ENCODE data around the gene EPO.

The EPO gene

DNA sequence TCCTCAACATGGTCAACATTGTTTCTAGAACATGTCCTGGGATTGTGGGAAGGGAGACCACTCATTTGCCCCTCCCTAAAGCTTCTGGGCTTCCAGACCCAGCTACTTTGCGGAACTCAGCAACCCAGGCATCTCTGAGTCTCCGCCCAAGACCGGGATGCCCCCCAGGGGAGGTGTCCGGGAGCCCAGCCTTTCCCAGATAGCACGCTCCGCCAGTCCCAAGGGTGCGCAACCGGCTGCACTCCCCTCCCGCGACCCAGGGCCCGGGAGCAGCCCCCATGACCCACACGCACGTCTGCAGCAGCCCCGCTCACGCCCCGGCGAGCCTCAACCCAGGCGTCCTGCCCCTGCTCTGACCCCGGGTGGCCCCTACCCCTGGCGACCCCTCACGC lies at the start of gene EPO:
EPO (plus strand) TSS at position 190 of the 392 bp plus-strand sequence. CDS start 513 bp downstream, outside the sequence.
- DNase-seq = no peak

DNA sequence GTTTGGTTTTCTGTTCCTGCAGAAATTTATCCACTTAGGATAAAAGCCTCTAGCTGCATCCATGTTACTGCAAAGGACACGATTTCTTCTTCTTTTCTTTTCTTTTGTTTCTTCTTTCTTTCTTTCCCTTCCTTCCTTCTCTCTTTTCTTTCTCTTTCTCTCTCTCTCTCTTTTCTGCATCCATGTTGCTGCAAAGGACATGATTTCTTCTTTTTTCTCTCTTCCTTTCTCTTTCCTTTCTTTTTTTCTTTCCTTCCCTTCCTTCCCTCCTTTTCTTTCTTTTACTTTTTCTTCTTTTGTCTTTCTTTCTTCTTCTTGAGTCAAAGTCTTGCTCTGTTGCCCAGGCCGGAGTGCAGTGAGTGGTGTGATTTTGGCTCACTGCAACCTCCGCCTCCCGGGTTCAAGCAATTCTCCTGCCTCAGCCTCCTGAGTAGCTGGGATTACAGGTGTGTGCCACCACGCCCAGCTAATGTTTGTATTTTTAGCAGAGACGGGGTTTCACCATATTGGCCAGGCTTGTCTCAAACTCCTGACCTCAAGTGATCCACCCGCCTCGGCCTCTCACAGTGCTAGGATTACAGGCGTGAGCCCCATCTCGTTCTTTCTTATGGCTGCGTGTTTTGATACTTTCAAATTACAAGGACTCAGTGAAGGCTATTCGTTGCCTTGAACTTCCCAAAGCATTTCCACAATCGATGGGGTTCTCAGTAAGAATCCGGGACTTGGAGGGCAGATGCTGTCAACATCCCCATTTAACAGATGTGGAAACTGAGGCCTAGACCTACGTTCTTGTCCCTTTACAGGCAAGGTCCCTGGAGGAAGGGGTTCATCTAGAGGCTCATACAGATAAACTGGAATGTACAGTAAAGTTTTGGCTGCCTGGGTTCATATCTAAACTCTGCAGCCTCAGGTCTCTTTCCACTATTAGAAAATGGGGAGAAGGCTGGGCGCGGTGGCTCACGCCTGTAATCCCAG lies 48.6 kb upstream of the EPO start:
- DNase-seq = no peak

DNA sequence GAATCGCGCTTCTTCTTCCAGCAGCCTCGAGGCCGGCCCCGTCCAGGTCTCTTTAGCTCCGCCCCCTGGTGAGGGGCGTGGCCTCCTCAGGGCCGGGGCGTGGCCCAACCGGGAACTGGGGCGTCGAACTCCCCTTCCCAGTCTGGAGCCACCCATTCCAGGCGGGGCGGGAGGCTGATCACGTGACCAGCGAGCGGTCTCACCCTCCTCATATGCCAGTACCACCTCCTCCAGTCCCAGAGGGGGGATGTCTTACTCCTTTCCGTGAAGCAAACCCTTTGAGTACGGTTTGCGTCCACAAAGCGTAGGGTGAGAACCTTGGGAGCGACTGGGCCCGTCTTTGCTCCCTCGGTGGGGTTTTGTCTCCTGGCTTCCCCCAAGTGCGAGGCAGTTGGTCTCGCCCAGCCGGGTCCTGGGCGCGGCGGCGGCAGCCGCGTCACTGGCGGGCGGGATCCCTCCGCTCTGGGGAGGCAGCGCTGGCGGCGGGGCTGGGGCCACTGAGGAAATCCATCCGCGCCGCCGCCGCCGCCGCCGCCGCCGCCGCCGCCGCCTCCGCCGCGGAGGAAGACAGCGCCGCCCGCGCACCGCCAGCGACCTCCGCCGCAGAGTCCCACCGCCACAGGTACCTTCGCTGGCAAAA lies 46.8 kb upstream of the EPO start, which contains the start of gene GNB2:
GNB2 (plus strand) TSS at position 439 of the 640 bp plus-strand sequence. CDS start 2,526 bp downstream, outside the sequence.
- peak; percentile 77 for DNase-seq

DNA sequence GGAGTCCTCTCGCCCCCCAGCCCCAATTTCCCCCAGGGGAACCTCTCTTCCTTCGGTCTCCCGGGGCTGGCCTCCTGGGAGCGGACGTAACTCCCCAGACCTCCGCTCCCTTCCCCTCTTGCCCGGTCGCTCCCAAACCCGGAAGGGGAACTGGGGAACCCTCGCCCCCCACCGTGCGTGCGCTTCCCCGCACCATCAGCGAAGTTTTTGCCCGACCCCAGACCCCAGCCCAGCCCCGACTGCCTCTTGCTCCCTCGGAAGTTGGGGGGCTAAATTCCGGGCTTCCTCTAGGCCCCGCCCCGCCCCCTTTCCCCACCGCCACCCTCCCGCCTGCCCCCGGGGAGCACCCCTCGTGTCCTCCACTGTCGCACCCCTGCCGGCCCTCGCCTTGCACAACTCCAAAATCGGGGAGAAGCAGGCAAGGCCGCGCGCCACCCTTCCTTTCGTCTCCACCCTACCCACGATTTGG lies 46.3 kb upstream of the EPO start:
- no peak for DNase-seq

DNA sequence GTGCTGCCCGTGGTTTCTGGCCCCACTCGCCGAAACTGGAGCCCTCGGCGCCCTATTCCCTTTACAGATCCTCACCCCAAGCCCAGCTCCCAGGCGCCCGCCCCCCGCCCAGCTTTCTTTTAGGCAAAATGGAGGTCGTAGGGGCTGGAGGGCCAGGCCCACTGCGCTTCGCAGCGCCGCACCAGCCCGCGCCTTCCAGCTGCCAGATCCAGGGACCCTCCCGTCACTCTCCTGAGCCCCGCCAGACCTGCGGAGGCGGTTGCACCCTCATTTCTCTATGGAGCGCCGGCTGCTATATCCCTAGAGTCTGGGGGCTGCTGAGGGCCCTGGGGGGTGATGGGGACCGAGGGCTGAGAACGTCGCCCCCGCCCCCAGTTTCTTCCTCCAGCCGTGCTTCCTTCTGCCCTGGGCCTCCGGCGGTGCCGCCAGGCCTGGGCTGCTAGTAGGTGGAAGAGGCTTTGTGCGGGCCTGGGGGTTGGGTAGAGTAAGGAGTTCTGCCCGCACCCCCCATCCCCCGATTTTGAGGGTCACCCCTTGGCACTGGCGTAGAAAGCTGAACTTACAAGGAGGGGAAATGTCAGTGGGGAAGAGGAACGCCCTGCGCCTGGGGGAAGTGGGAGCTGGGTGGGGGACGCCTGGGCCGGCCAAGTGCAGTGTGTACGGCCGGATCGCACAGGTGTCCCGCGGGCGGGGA lies 45.7 kb upstream of the EPO start:
- no peak for DNase-seq

DNA sequence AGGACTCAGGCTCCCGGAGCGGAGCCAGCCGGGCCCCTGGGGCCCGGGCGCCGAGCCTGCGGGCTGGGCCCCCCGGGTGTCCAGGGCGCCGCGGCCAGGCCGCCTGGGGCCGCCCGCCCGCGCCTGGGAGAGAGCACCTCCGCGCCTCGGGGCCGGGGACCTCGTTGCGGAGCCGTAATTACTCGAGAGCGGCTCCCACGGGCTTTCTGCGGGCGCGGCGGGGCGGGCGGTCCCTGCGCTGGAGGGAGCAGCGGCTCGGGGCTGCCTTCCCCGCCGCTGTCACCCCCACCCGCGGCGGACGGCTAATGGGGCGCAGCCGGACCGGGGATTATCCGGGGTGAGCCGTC lies 45.2 kb upstream of the EPO start:
- DNase-seq = no peak

DNA sequence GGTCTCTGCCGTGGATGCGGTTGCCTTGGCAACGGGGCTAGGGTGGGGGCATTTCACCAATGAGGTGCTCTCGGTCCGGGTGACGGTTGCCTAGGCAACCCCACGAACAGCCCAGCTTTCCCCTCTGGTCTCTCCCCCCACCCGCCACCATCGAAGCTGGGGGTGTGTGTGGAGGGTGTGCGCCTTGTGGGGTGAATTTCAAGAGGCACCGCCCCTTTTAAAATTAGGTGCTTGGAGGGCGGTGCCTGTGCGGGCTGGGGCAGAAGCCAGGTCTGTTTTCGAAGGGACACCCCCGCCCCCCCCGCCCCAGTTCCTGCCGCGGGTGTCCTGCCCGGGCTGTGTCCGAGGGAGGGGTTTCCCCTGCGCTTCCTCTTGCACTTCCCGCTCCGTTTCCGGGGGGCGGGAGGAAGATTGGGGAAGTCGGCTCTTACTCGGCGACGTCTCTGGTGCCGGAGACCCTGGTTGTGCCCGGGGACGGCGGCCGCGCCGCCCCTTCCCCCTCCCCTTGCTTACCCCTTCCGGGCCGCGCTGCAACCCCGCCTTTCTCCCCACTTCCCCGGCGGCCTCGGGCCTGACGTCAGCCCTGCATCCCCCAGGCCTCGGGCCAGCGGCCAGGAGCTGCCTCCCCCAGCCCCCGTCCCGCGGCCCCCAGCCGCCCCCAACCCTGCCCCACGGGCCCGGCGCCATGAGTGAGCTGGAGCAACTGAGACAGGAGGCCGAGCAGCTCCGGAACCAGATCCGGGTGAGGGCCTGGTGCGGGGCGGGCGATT lies 44.5 kb upstream of the EPO start:
- no peak for DNase-seq

DNA sequence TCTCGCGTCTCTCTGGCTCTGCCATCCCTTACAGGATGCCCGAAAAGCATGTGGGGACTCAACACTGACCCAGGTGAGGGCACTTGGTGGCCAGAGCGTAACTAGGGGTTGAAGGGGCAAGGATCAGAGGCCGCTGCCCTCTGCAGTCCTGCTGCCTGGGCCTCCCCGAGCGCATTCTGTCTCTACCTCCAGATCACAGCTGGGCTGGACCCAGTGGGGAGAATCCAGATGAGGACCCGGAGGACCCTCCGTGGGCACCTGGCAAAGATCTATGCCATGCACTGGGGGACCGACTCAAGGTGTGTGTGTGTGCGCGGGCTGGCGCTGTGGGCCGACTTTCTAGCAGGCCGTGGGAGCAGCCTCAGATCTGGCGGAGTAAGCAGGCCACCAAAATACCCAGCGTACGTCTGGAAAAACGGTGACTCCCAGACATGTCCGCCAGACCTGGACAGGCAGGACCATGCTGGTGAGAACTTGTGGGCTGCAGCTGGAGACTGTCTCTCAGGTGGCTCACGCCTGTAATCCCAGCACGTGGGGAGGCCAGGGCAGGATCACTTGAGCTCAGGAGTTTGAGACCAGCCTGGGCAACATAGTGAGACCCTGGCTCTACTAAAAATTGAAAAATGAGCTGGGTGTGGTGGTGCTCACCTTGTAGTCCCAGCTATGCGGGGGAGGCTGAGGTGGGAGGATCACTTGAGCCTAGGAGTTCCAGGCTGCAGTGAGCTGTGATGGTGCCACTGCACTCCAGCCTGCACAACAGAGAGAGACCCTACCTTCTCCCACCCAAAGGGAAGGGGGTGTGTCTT lies 43.6 kb upstream of the EPO start:
- DNase-seq = no peak

DNA sequence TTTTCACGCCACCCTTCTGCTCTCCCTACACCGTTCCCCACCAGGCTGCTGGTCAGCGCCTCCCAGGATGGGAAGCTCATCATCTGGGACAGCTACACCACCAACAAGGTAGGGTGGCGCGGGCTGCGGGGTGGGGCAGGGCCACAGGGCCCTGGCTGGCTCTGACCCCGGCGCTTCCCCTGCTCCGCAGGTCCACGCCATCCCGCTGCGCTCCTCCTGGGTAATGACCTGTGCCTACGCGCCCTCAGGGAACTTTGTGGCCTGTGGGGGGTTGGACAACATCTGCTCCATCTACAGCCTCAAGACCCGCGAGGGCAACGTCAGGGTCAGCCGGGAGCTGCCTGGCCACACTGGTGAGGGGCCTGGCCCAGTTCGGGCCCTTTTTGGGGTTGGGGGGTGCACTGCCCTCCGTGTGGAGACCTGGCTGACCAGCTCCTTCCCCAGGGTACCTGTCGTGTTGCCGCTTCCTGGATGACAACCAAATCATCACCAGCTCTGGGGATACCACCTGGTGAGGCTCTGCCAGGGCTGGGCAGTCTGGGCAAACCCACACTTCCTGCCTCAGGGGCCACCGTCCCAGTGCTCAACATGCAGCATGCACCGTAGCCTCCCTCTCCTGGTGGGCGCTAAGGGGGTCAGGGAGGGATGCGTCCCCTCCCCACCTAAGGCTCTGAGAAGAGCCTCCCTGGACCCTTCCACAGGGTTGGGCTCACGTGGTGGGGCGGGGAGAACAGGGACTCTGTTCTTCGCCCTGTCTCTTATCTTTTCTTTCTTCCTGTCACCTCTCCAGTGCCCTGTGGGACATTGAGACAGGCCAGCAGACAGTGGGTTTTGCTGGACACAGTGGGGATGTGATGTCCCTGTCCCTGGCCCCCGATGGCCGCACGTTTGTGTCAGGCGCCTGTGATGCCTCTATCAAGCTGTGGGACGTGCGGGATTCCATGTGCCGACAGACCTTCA lies 42.7 kb upstream of the EPO start:
- DNase-seq = no peak

DNA sequence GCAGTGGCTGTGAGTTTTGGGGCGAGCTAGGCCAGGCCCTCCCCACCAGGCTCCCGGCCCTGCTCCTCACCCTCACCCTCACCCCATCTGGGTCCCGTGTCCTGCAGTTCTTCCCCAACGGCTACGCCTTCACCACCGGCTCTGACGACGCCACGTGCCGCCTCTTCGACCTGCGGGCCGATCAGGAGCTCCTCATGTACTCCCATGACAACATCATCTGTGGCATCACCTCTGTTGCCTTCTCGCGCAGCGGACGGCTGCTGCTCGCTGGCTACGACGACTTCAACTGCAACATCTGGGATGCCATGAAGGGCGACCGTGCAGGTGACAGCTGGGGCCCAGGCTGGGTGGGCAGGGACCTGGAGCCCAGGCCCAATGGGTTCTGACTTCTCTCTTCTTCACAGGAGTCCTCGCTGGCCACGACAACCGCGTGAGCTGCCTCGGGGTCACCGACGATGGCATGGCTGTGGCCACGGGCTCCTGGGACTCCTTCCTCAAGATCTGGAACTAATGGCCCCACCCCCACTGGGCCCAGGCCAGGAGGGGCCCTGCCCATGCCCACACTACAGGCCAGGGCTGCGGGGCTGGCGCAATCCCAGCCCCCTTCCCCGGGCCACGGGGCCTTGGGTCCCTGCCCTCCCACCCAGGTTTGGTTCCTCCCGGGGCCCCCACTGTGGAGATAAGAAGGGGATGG lies 41.8 kb upstream of the EPO start:
- DNase-seq = no peak

DNA sequence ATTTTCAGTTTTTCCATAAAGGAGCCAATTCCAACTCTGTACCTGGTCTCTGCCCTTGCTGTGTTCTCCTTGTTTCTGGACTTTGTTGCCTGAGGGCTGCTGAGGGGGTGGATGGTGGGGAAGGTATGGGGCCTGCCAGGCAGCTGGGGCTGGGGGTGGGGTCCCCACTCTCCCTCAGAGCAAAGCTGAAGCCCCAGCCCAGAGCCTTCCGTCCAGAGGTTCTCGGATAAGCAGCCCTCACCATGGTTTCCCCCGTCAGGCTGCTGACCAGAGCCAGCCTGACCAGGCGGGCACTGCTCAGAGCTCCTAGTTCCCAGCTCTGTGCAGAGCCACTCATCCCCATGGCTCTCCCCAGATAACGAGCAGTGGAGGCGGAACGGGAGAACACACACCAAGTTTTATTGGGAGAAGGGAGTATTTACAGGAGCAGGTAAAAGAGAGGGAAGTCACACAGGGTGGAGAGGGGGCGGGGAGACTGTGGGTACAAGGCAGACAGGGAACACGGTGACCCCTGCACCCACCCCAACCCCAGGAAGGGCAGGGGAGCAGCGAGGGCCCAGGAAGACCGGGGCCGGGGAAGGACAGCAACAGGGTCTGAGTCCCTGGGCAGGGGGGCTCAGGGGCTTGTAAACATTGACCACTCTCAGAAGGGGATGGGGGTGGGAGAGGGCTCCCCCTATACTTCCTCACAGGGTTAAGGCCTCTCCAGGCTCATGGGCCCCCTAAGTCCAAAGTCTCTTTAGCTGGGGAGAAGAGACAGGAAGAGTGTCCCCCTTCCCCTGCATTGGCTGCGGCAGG lies 40.9 kb upstream of the EPO start:
- no peak for DNase-seq

DNA sequence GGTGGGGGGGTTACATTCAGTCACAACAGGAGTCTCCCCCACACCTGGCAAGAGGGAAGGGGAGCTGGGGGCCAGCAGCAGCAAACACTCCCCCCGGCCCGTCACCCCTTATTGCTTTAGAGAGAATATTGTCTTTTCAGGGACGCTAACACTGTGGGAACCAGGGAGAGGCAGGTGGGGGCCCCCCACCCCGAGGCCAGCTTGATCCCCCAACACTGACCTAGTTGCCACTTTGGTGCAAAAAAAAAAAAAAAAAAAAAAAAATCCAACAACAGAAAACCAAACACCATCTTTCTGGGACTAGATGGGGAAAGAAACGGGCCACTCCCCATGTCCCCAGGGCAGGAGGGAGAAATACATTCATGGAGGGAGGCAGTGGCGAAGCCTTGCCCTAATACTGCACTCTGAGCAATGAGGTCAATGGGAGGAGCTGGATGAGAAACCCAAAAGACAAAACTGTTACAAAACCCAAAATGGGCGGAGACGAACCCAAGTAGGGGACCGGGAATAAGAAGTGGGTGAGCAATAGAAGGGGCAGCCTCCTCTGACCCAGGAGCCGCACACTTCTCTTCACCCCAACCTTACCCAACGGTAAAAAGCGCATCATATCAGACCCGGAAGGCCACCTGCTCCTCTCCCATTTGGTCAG lies 40.2 kb upstream of the EPO start:
- DNase-seq = no peak

DNA sequence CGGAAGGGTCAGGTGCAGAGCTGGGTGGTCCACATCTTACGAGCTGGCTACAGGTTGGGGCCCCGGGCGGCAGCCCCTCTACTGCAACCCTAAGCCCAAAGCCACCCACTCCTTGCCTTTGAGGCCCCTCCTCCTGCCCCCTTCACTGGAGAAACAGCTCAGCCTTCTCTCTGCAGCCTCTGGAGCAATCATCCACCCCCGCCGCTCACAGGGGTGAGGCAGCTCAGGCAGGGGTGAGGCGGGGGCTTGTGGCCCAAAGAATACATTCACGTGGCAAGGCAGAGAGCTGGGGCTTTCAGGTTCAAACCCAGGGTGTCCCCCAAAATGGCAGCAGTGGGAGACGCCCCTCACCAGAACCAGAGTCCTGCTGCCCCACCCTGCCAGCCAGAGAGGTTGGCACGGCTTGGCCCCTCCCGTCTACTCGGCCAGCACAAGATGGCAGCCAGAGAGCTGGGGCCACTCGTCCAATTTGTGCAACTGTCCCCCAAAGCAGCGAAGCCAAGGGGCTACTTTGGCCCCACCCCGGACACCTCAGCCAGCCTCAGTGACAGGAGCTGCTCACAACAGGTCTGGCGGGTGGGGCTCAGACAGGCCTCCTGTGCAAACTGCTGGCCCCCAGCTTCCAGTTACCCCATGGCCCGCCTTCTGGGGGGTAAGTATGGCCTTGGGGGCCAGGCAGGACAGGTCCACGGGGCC lies 39.5 kb upstream of the EPO start:
- no peak for DNase-seq

DNA sequence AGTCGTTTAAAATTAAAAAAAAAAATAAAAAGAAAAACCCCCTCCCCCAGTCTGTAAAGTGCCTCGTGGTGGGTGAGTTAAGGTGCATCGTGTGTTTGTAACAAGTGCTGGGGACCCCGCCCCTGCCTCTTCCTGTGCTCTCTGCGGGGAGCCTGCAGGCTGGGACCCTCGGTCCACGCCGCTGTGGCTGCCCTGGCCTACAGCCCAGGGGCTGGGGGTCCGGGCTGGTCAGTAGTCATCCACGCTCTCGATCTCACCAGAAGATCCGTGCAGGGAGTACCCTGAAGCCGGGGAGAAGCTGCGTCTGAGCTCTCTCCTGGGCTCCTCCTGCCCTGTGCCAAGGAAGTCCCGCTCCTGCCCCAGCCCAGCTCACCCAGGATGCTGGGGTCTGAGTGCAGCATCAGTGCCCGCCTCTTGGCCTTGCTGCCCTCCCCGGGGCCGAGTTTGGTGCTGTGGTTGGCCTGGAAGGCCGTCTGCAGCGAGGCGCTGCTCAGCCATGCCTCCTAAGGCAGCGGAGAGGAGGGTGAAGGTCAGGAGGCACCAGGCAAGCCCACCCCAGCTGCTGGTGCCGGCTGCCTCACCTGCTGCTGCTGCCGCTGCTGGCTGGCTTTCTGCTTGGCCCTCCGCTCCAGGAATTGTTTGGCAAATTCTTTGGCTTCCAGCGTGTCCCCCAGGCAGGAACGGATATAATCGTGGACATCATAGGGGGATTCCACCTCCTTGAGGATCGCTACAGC lies 38.6 kb upstream of the EPO start:
- no peak for DNase-seq

DNA sequence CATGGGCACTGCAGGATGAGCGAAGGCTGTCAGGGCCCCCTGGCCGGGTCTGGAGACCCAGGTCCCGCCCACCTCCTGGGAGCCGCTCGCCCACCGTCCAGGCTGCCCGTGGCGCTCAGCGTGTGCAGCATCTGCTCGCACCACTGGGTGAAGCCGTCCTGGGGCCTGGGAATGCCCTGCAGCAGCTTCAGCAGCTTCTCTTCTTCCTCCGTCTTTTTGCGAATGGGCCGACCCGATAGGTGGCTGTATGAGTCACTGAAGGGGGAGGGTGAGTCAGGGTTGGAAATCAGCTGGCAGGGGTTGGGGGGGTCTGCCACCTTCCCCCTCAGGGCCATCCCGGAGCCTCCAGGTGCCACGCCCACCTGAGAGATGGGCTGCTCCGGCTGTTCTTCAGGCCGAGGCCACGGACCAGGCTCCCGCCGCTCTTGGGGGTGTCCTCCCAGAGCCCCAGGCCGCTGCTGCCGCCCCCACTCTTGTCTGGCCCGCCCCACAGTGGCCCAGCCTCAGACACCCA lies 38.0 kb upstream of the EPO start:
- no peak for DNase-seq

DNA sequence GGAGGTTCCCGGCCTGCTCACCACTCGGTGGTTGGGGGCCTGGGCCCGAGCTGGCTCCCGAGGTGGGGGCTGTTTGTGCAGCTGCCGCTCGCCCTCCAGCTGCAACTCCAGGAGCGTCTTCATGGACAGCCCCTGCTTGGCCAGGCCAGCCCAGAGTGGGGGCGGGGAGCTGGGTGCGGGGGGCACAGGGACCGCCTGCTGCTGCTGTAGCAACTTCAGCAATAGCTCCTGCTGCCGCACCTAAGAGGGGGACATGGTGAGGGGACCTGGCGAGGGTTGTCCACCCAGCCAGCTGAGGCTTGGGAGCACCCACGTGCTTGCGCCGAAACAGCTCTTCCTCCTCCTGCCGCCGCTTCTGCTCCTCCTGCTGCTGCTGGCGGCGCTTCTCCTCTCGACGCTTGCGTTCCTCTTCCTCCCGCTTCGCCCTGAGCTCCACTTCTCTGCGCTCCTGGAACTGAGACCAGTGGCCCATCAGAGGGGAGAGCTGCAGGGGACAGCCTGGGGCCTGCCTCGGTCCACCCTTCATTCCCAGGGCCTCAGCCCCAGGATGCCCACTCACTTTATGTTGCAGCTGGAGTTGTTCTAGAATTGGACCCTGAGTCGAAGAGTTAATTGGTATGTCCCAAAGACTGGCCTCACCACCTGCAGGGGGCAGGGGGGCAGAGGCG lies 37.1 kb upstream of the EPO start:
- no peak for DNase-seq
